Measurements from ENCODE around the gene YPEL2. TPM values are rescaled to one million over a fixed set of nuclear protein-coding genes. Genes with fewer than 3 reads are reported as not detected.

Gene YPEL2
- total RNA-seq, 2 donors from 2014 or later, result 17.2 to 25.7 TPM

GRCh38 chr17:59366040-59366757 lies 34.7 kb downstream of the YPEL2 start:
- H3K9ac ChIP-seq (ENCODE audit: low read depth in 2 of 2, low read length in 2 of 2), result peak overlapping the region in 1 of 2 donors; percentile 81
- no peaks in the 10 kb centered on the region for H3K9me3 ChIP-seq
- no peak for DNase-seq
- intact Hi-C loops (cut with DNase I), result loop anchor here (5.0 kb wide), 1 partner anchor 66 kb away; no protein-coding TSS in a partner anchor
- H3K27ac ChIP-seq, result peak overlapping the region; percentile 78
- H3K36me3 ChIP-seq, result no peaks in the 10 kb centered on the region
- peaks cover 56% of the 10 kb centered on the region for H3K4me1 ChIP-seq
- no peak for TF ChIP-seq CTCF (IDR thresholded peaks at IDR 0.05)
- no peaks in the 10 kb centered on the region for H3K27me3 ChIP-seq
- no peak overlapping the region for H3K4me3 ChIP-seq

- H3K4me3 ChIP-seq, result no peak overlapping the region
- peak; percentile 88 for DNase-seq
Measured at GRCh38 chr17:59366773-59367656, 35.6 kb downstream of the YPEL2 start.

GRCh38 chr17:59367657-59368045 lies 36.2 kb downstream of the YPEL2 start:
- Histone ChIP-seq H3K27ac (peak overlapping the region; percentile 78), H3K27me3 (no peaks in the 10 kb centered on the region), H3K9me3 (no peaks in the 10 kb centered on the region), H3K9ac (ENCODE audit: low read depth in 2 of 2, low read length in 2 of 2) (peak overlapping the region in 1 of 2 donors; percentile 81), H3K4me3 (no peak overlapping the region), H3K36me3 (no peaks in the 10 kb centered on the region), H3K4me1 (peaks cover 66% of the 10 kb centered on the region)
- intact Hi-C loops (cut with DNase I), result loop anchor here (5.0 kb wide), 1 partner anchor 65 kb away; no protein-coding TSS in a partner anchor
- no peak for TF ChIP-seq CTCF (IDR thresholded peaks at IDR 0.05)
- DNase-seq, result no peak

More at GRCh38 chr17:59366773-59367656, 35.6 kb downstream of the YPEL2 start:
- Histone ChIP-seq H3K9ac (ENCODE audit: low read depth in 2 of 2, low read length in 2 of 2) (peak overlapping the region in 1 of 2 donors; percentile 81), H3K27ac (peak overlapping the region; percentile 78), H3K9me3 (no peaks in the 10 kb centered on the region), H3K36me3 (no peaks in the 10 kb centered on the region), H3K27me3 (no peaks in the 10 kb centered on the region), H3K4me1 (peaks cover 64% of the 10 kb centered on the region)
- intact Hi-C loops (cut with DNase I), result loop anchor here (5.0 kb wide), 1 partner anchor 65 kb away; no protein-coding TSS in a partner anchor
- no peak for TF ChIP-seq CTCF (IDR thresholded peaks at IDR 0.05)

GRCh38 chr17:59368218-59368857 lies 36.9 kb downstream of the YPEL2 start:
- H3K27me3 ChIP-seq, result no peaks in the 10 kb centered on the region
- H3K9me3 ChIP-seq, result no peaks in the 10 kb centered on the region
- H3K36me3 ChIP-seq, result no peaks in the 10 kb centered on the region
- peak overlapping the region; percentile 90 for H3K27ac ChIP-seq
- intact Hi-C loops (cut with DNase I), result loop anchor here (5.0 kb wide), 1 partner anchor 64 kb away; no protein-coding TSS in a partner anchor
- no peak for TF ChIP-seq CTCF (IDR thresholded peaks at IDR 0.05)
- H3K4me1 ChIP-seq, result peaks cover 73% of the 10 kb centered on the region
- H3K9ac ChIP-seq (ENCODE audit: low read depth in 2 of 2, low read length in 2 of 2), result no peak overlapping the region
- H3K4me3 ChIP-seq, result no peak overlapping the region
- DNase-seq, result no peak

Data from colonic mucosa (tissue), 4 donors.